Amygdala (tissue), 56 donors: ENCODE results near the gene PURA.
A peak's percentile ranks its signal among the peaks of the same experiment; 100 is the strongest.

Experiments
- DNase-seq, 56 donors: peaks; one replicate each; lab custom pipeline; 2025; lab: John Stamatoyannopoulos, UW

The PURA gene

GRCh38 chr5:140113699-140114263 is at the start of gene PURA:
PURA (plus strand) TSS chr5:140114109; CDS start chr5:140114182, 73 bp downstream.
- peak in 54 of 56 donors; percentile 28 to 88 (median 78) for DNase-seq

DNA sequence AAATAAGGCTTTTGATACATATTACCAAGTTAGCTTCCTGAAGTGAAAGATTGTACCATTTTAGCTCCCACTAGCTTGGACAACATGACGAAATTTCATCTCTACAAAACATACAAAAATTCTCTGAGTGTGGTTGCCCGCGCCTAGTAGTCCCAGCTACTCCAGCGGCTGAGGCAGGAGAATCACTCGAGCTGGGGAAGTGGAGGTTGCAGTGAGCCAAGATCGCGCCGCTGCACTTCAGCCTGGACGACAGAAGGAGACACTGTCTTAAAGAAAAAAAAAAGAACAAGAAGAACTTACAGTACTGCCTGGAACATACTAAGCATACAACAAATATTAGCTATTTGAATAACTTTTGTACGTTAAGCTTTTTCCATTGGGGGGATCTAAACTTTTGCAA is 41.1 kb upstream of the PURA start:
- peak in 1 of 56 donors; percentile 5 for DNase-seq

- peak in 1 of 56 donors; percentile 6 for DNase-seq
Observed at GRCh38 chr5:140073296-140073695, 40.6 kb upstream of the PURA start.

DNA sequence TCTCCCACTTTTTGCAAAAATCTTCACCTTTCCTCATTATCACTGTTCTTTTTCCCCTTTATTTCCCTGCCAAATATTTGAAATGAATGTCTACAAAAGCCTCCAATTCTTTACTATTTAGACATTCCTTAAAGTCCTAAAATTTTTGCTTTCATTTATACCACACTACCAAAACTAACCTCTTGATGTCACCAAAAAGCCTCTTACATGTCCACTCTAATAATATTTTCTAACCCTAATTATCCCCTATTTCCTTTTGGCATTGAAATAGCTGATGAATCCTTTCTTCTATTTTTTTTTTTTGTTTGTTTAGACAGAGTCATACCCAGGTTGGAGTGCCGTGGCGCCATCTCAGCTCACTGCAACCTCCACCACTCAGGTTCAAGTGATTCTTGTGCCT is 38.5 kb upstream of the PURA start:
- no peak for DNase-seq

GRCh38 chr5:140076142-140076541 is 37.8 kb upstream of the PURA start:
- DNase-seq: no peak

- no peak for DNase-seq
Observed at GRCh38 chr5:140076788-140077187, 37.1 kb upstream of the PURA start.

GRCh38 chr5:140083120-140083519 is 30.8 kb upstream of the PURA start:
- no peak for DNase-seq

GRCh38 chr5:140083650-140084049 is 30.3 kb upstream of the PURA start:
- DNase-seq: no peak

DNA sequence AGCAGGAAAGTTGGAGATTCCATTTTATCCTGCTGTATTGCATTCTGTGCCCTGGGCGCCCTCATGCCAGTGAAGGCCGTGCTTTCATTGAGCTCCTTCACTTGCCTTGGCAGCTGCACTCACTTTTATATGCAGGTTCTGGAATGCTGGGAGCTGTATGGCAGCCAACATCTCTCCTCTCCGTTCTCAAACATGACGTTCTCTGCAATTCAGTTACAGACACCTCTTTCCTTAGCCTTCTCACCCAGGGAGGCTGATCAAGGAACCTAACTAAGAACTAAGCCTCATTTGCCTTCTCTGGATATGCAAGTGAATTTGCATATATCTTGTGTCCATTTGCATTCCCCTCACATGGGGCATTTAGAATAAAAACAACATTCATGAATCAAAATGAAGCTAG is 29.4 kb upstream of the PURA start:
- DNase-seq: peak in 9 of 56 donors; percentile 4 to 46 (median 14)

DNA sequence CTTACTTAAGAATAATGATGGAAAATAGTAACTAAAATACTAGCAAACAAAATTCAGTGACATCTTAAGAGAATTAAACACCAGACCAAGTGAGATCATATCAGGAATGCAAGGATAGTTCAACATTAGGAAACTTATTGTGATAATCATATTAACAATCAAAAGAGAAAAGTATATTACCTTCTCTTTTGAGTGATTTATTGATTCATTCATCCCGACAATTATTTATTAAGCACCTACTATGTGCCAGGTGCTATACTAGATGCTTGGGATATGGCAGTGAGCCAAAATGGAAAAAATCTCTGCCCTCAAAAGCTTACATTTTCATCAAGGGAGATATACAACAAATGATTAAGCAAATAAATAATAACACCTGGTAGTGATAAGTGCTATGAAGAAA is 23.7 kb upstream of the PURA start:
- DNase-seq: no peak

DNA sequence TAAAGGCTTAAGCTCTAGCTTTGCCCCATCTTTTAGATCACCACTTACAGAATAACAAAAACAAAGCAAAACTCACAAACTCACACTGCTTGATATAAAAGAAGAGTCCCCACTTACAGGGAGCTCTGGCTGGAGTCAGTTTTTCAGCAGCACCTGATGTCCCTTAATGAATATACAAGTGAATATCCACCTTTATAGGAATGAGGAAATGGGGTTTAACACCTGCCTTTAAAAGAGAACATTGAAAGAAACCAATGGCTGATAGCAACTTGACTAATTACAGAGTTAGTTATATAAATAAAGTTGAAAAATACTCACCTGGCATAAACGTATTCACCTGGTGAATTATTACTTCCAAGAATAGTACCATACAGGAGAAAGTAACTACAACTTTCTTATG is 20.7 kb upstream of the PURA start:
- DNase-seq: no peak

DNA sequence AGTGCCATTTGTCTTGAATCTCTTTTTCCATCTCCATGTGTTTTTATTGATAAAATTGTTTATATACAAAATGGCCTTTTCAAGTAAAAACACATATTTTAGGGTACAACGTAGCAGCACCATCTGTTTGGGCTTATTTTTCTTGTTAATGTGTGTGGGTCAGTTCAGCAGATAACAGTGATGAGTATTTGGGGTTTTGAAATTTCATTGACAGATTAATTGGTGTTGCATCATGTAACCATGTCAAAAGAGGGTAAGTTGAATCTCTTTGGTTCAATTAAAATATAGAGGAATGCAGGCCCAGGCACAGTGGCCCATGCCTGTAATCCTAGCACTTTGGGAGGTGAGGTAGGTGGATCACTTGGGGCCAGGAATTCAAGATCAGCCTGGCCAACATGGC is 20.0 kb upstream of the PURA start:
- no peak for DNase-seq

- DNase-seq: no peak
Observed at GRCh38 chr5:140094889-140095288, 19.0 kb upstream of the PURA start.

DNA sequence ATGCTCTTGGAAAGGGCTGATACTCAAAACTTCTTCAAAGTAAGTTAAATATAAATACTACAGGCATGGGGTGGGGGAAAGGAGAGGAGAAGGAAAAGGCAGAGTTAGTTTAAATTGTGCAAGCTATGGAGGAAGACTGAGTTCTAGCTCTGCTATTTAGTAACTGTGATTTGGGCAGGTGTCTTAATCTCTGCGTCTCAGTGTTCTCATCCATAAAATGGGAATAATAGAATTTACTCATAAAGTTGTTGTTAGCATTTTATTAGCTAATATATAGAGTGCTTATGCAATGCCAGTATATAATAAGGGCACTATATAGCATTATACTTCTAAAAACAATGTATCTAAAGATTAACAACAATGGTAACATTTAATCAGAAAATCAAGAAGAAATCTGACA is 12.7 kb upstream of the PURA start:
- DNase-seq: no peak

- no peak for DNase-seq
Observed at GRCh38 chr5:140103154-140103553, 10.8 kb upstream of the PURA start.

DNA sequence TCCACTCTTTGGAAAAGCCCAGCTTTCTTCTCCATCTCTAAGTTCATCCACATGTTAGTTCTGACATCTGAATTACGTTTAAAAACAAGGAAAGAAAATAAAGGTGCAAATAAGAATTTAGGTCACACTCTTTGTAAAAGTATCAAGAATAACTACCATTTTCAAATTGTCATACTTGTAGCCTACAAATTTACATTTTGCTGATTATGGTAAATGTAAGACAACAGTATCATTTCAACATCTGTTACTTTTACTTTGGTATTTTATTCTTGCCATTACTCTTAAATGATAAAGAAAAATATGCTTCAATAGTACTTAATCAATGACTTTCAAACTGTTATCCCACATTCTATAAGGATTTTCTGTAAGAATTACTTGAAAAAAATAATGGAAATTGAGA is 9.8 kb upstream of the PURA start:
- no peak for DNase-seq

GRCh38 chr5:140106101-140106500 is 7.8 kb upstream of the PURA start:
- DNase-seq: no peak

- DNase-seq: peak in 1 of 56 donors; percentile 26
Observed at GRCh38 chr5:140106805-140107311, 7.1 kb upstream of the PURA start.

GRCh38 chr5:140107312-140108092 is 6.4 kb upstream of the PURA start:
- peak in 55 of 56 donors; percentile 46 to 94 (median 85) for DNase-seq

- DNase-seq: peak in 12 of 56 donors; percentile 12 to 71 (median 40)
Observed at GRCh38 chr5:140108093-140109017, 5.6 kb upstream of the PURA start.
